Neural cell (in vitro differentiated cells): Measurements from ENCODE around the gene EPHA8.

Experiments used
- EP300 ChIP-seq: fragments of 450-650 bp; conservative IDR thresholded peaks from 2 replicates; pipeline ENCODE4 v1.6.1; 2014; ENCODE audit warnings: antibody characterized with exemption, mild to moderate bottlenecking, moderate library complexity; ENCODE audit not compliant: poor library complexity, severe bottlenecking
- EZH2 ChIP-seq: fragments of 200-600, 300-800 bp; shearing (Covaris generic), sonication (generic); IDR thresholded peaks from 2 replicates; pipeline ENCODE4 v1.6.1; 2014; ENCODE audit warnings: antibody characterized with exemption, low read length, borderline replicate concordance, mild to moderate bottlenecking; ENCODE audit not compliant: insufficient read depth, poor library complexity, severe bottlenecking
- MXI1 ChIP-seq: fragments of 450-650 bp; conservative IDR thresholded peaks from 2 replicates; pipeline ENCODE4 v1.6.1; 2014; ENCODE audit warnings: antibody characterized with exemption, mild to moderate bottlenecking; ENCODE audit not compliant: poor library complexity, severe bottlenecking
- POLR2AphosphoS5 ChIP-seq: IDR thresholded peaks from 2 replicates; pipeline ENCODE4 v1.6.1; 2012
- RAD21 ChIP-seq: fragments of 450-650 bp; conservative IDR thresholded peaks from 2 replicates; pipeline ENCODE4 v1.6.1; 2014; ENCODE audit warnings: antibody characterized with exemption, mild to moderate bottlenecking, moderate library complexity
- SMC3 ChIP-seq: fragments of 450-650 bp; conservative IDR thresholded peaks from 2 replicates; pipeline ENCODE4 v1.6.1; 2014; ENCODE audit warnings: antibody characterized with exemption, mild to moderate bottlenecking, moderate library complexity; ENCODE audit not compliant: poor library complexity
- TAF1 ChIP-seq: IDR thresholded peaks from 2 replicates; pipeline ENCODE4 v1.6.1; 2012; ENCODE audit warnings: low read depth
- TF ChIP-seq, protein P1 (sequence below): fragments of 450-650 bp; IDR thresholded peaks from 2 replicates; pipeline ENCODE4 v1.5.1; 2014; ENCODE audit warnings: antibody characterized with exemption, mild to moderate bottlenecking, moderate library complexity; ENCODE audit not compliant: poor library complexity, severe bottlenecking
- TF ChIP-seq, protein P2 (sequence below): IDR thresholded peaks from 2 replicates; pipeline ENCODE4 v1.6.1; 2012; ENCODE audit warnings: borderline replicate concordance

DNA sequence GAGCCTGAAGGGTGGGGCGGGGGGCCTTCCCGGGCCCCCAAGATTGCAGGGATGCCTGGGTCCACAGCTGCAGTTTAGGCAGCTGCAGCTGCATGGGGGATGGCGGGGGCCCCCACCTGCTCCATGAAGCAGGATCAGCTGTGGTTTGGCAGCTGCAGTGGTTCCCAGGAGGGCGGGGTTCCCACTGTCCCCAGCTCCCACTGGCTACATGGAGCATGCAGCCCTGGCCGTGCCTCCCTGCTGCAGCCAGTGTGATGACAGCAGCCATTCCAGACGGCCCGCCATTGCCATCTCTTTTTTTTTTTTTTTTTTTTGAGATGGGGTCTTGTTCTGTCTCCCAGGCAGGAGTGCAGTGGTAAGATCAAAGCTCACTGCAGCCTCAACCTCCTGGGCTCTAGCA lies 72.1 kb downstream of the EPHA8 start:
- TF ChIP-seq, protein P1, sequence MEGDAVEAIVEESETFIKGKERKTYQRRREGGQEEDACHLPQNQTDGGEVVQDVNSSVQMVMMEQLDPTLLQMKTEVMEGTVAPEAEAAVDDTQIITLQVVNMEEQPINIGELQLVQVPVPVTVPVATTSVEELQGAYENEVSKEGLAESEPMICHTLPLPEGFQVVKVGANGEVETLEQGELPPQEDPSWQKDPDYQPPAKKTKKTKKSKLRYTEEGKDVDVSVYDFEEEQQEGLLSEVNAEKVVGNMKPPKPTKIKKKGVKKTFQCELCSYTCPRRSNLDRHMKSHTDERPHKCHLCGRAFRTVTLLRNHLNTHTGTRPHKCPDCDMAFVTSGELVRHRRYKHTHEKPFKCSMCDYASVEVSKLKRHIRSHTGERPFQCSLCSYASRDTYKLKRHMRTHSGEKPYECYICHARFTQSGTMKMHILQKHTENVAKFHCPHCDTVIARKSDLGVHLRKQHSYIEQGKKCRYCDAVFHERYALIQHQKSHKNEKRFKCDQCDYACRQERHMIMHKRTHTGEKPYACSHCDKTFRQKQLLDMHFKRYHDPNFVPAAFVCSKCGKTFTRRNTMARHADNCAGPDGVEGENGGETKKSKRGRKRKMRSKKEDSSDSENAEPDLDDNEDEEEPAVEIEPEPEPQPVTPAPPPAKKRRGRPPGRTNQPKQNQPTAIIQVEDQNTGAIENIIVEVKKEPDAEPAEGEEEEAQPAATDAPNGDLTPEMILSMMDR, result no peak
- TF ChIP-seq TAF1 (no peak), EZH2 (no peak), EP300 (no peak), POLR2AphosphoS5 (no peak), MXI1 (no peak), SMC3 (no peak), RAD21 (no peak)
- TF ChIP-seq, protein P2, sequence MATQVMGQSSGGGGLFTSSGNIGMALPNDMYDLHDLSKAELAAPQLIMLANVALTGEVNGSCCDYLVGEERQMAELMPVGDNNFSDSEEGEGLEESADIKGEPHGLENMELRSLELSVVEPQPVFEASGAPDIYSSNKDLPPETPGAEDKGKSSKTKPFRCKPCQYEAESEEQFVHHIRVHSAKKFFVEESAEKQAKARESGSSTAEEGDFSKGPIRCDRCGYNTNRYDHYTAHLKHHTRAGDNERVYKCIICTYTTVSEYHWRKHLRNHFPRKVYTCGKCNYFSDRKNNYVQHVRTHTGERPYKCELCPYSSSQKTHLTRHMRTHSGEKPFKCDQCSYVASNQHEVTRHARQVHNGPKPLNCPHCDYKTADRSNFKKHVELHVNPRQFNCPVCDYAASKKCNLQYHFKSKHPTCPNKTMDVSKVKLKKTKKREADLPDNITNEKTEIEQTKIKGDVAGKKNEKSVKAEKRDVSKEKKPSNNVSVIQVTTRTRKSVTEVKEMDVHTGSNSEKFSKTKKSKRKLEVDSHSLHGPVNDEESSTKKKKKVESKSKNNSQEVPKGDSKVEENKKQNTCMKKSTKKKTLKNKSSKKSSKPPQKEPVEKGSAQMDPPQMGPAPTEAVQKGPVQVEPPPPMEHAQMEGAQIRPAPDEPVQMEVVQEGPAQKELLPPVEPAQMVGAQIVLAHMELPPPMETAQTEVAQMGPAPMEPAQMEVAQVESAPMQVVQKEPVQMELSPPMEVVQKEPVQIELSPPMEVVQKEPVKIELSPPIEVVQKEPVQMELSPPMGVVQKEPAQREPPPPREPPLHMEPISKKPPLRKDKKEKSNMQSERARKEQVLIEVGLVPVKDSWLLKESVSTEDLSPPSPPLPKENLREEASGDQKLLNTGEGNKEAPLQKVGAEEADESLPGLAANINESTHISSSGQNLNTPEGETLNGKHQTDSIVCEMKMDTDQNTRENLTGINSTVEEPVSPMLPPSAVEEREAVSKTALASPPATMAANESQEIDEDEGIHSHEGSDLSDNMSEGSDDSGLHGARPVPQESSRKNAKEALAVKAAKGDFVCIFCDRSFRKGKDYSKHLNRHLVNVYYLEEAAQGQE, result no peak
